IPS DF 19.7 (cell line): ENCODE measurements around the gene MBD5.

Experiments
- DNase-seq: peaks from one replicate; pipeline ENCODE4 v3.0.0-alpha.2; 2013; ENCODE audit warnings: low read depth, low spot score

MBD5 gene

GRCh38 chr2:148517822-148518221 is 496.9 kb downstream of the MBD5 start:
- DNase-seq, result no peak

- peak; percentile 75 for DNase-seq
Observed at GRCh38 chr2:148519013-148519412, 498.1 kb downstream of the MBD5 start.

- no peak for DNase-seq
Observed at GRCh38 chr2:148521181-148521580, 500.3 kb downstream of the MBD5 start.

GRCh38 chr2:148523315-148523714 is 502.4 kb downstream of the MBD5 start:
- no peak for DNase-seq

- DNase-seq, result no peak
Observed at GRCh38 chr2:148524519-148524919, 503.6 kb downstream of the MBD5 start.

GRCh38 chr2:148525130-148525529 is 504.2 kb downstream of the MBD5 start:
- no peak for DNase-seq

- DNase-seq, result no peak
Observed at GRCh38 chr2:148526509-148527346, 505.8 kb downstream of the MBD5 start.

GRCh38 chr2:148527488-148528340 is 506.8 kb downstream of the MBD5 start:
- DNase-seq, result no peak

GRCh38 chr2:148528356-148529064 is 507.6 kb downstream of the MBD5 start:
- no peak for DNase-seq

GRCh38 chr2:148529745-148530144 is 508.9 kb downstream of the MBD5 start:
- no peak for DNase-seq

GRCh38 chr2:148530350-148530749 is 509.5 kb downstream of the MBD5 start:
- no peak for DNase-seq

GRCh38 chr2:148531235-148531634 is 510.3 kb downstream of the MBD5 start:
- DNase-seq, result no peak

GRCh38 chr2:148531669-148532428 is 511.0 kb downstream of the MBD5 start:
- no peak for DNase-seq

- no peak for DNase-seq
Observed at GRCh38 chr2:148533004-148533403, 512.1 kb downstream of the MBD5 start.

- DNase-seq, result no peak
Observed at GRCh38 chr2:148533685-148534084, 512.8 kb downstream of the MBD5 start.

- DNase-seq, result no peak
Observed at GRCh38 chr2:148534416-148535204, 513.7 kb downstream of the MBD5 start.

- DNase-seq, result no peak
Observed at GRCh38 chr2:148538375-148538774, 517.5 kb downstream of the MBD5 start.

- no peak for DNase-seq
Observed at GRCh38 chr2:148540022-148540421, 519.1 kb downstream of the MBD5 start.

GRCh38 chr2:148541792-148542191 is 520.9 kb downstream of the MBD5 start:
- DNase-seq, result no peak

GRCh38 chr2:148542614-148543013 is 521.7 kb downstream of the MBD5 start:
- DNase-seq, result no peak
